GM18858 (cell line): Measurements from ENCODE around the gene OR2H2.

Experiments used
- ATAC-seq: cut with Tn5 transposase; IDR thresholded peaks from one replicate; pipeline ENCODE4 v1.9.1; 2021; ENCODE audit not compliant: unreplicated experiment

OR2H2 gene

GRCh38 chr6:29584821-29585220, at the start of gene OR2H2:
OR2H2 (plus strand) TSS chr6:29585121; CDS start chr6:29587945, 2,824 bp downstream.
- ATAC-seq = no peak

- no peak for ATAC-seq
These were observed 47.1 kb upstream of the OR2H2 start for GRCh38 chr6:29537714-29538403.

- no peak for ATAC-seq
These were observed 37.3 kb upstream of the OR2H2 start for GRCh38 chr6:29547573-29547972.

- peak; percentile 87 for ATAC-seq
These were observed 32.3 kb upstream of the OR2H2 start for GRCh38 chr6:29552512-29553051.

- ATAC-seq = no peak
These were observed 31.5 kb upstream of the OR2H2 start for GRCh38 chr6:29553268-29554057.

- ATAC-seq = no peak
These were observed 30.2 kb upstream of the OR2H2 start for GRCh38 chr6:29554764-29555163.

- no peak for ATAC-seq
These were observed 27.6 kb upstream of the OR2H2 start for GRCh38 chr6:29557320-29557719.

- ATAC-seq = no peak
These were observed 26.4 kb upstream of the OR2H2 start for GRCh38 chr6:29558439-29559079.

GRCh38 chr6:29559524-29560287, 25.2 kb upstream of the OR2H2 start, which contains the start of gene UBD:
UBD (minus strand) TSS chr6:29559732; CDS start chr6:29559701, 31 bp downstream.
- no peak for ATAC-seq

GRCh38 chr6:29561091-29561490, 23.8 kb upstream of the OR2H2 start:
- no peak for ATAC-seq

- no peak for ATAC-seq
These were observed 23.2 kb upstream of the OR2H2 start for GRCh38 chr6:29561606-29562181.

GRCh38 chr6:29563435-29563965, 21.4 kb upstream of the OR2H2 start:
- ATAC-seq = no peak

- ATAC-seq = no peak
These were observed 20.0 kb upstream of the OR2H2 start for GRCh38 chr6:29564875-29565274.

- ATAC-seq = no peak
These were observed 18.1 kb upstream of the OR2H2 start for GRCh38 chr6:29566856-29567255.

GRCh38 chr6:29567541-29567940, 17.4 kb upstream of the OR2H2 start:
- no peak for ATAC-seq

GRCh38 chr6:29567991-29568390, 16.9 kb upstream of the OR2H2 start:
- no peak for ATAC-seq

GRCh38 chr6:29576056-29576455, 8.9 kb upstream of the OR2H2 start:
- ATAC-seq = no peak

GRCh38 chr6:29577544-29577943, 7.4 kb upstream of the OR2H2 start:
- ATAC-seq = no peak

GRCh38 chr6:29589423-29590048, 4.6 kb downstream of the OR2H2 start:
- ATAC-seq = no peak
